DND-41 (cell line): ENCODE measurements around the gene GABRG3.

Experiments
- CTCF ChIP-seq: IDR thresholded peaks from 2 replicates; pipeline ENCODE4 v1.5.1; 2012; ENCODE audit warnings: borderline replicate concordance, low read length, moderate library complexity, mild to moderate bottlenecking; ENCODE audit not compliant: poor library complexity, severe bottlenecking; ENCODE audit errors: extremely low read depth
- EZH2 ChIP-seq: IDR thresholded peaks from 3 replicates; pipeline ENCODE4 v1.6.1; 2012; ENCODE audit warnings: borderline replicate concordance, low read depth, mild to moderate bottlenecking, moderate library complexity, low read length, inconsistent platforms; ENCODE audit not compliant: severe bottlenecking

DNA sequence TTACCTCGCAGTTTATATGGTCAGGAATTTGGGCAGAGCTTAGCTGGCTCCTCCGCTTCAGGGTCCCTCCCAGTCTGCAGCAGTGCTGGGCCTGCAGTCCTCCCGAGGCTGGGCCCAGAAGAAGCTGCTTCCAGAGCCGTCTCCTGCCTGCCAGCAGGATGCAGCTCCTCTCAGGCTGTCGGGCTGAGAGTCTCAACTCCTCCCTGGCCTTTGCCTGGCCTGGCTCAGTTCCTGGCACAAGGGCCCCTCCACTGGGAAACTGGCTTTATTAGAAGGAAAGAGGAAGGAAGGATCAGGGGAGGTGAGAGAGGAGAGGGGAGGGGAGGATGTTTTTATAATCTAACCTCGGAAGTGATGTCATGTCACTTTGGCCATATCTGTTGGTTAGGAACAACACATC lies 72.8 kb downstream of the GABRG3 start:
- TF ChIP-seq CTCF (no peak), EZH2 (no peak)
